Forelimb muscle (tissue), 1 donor: ENCODE measurements around the gene ERG. TPM values are rescaled to one million over a fixed set of nuclear protein-coding genes. Genes with fewer than 3 reads are reported as not detected.

Experiments used
- DNase-seq: peaks from one replicate; pipeline ENCODE4 v3.0.0-alpha.2; 2013; ENCODE audit warnings: low read depth
- polyA plus RNA-seq: library from polyadenylated mRNA; unstranded; fragments of 120-200 nt; gene quantifications from one replicate; pipeline ENCODE4 v1.2.1, GENCODE V29; 2013; ENCODE audit not compliant: insufficient read length

The ERG gene
- polyA plus RNA-seq, 1 donor = 16.4 TPM

DNA sequence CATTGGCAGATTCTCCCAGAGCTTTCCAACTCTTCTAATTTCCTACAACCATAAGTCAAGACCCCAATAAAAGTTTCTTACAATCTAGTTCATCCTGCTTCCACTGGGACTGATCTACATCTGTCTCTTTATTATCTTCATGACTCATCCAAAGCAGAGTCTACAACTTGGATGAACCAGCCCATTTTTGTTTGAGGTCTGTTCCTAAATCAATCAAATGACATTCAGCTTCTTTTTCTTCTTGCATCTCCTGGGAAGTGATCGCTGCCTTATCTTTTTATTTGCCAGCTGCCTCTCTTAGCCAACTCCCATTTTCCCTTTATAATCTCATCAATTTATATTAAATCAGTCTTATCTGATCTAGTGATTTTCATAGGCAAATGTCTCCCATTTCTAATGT lies 105.6 kb downstream of the ERG start:
- no peak for DNase-seq

DNA sequence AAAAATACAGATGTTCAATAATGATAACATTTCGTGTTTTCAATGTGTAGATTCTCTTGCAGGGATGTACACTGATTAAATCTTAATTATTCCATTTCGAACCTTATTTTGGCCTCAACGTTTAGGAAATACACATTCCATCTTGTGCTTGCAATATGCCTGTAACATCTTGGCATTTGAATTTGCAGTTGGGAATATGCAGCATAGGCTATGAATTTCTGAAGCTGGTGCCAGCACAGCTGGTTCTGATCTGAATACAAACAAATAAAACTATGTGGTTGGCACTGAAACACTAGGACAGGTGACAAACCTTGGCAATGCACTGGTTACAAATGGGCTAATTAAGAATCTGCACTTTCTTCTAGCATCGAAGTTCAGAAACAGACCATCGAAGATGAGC lies 108.4 kb downstream of the ERG start:
- DNase-seq = no peak

GRCh38 chr21:38389354-38389676 lies 109.0 kb downstream of the ERG start:
- DNase-seq = no peak

DNA sequence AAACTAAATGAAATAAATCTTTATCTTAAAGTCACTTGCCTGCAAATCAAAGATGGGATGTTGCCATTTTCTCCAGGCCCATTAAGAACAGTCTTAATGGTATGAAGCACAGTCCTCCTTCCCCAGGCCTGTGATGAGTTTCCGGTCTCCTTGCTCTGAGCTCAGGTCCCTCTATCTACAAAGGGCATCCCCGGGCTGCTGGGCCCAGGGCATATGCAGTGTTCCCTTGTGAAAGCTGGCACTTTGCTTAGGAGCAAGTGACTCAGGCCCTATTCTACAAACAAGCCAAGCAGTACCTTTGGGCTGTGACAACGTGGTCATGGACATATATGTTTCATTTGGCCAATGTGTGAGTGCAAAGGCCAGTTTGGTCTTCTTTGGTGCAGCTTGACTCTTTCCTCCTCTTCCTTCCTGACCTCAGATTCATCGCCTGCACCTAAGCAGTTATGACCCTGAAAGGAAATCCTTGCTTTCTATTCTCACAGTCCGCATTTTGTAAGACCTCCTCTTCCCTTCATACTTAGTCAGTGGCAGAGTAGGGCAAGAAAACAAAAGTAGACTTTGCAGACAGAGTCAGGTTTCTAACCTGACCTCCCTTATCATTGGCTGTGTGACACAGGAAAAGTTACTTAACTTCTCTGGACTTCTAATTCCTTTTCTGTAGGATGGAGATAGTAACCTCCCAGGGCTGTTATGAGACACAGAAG lies 109.5 kb downstream of the ERG start:
- DNase-seq = no peak

- DNase-seq = no peak
These were observed 110.1 kb downstream of the ERG start for GRCh38 chr21:38388203-38388602.

GRCh38 chr21:38386967-38387366 lies 111.3 kb downstream of the ERG start:
- DNase-seq = no peak

GRCh38 chr21:38385427-38386175 lies 112.7 kb downstream of the ERG start:
- no peak for DNase-seq

GRCh38 chr21:38384675-38385426 lies 113.4 kb downstream of the ERG start:
- no peak for DNase-seq

DNA sequence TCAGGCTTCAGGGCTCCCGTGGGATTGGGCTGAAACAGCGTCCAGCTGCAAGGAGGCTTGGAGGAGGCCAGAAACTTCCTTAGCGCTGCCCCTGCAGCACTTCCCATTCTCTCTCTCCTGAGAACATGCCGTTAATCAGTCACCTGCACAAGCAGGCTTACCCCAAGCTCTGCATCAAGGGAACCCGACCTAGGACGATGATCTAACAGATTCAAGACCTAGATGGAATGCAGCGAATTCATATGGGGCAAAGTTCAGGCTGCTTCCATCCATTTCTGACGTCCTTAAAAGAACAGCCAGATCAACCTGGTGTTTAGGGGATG lies 114.1 kb downstream of the ERG start:
- DNase-seq = no peak

GRCh38 chr21:38383411-38384237 lies 114.7 kb downstream of the ERG start:
- no peak for DNase-seq

GRCh38 chr21:38380481-38381137 lies 117.7 kb downstream of the ERG start:
- DNase-seq = peak; percentile 45

- DNase-seq = no peak
These were observed 119.1 kb downstream of the ERG start for GRCh38 chr21:38379147-38379546.

DNA sequence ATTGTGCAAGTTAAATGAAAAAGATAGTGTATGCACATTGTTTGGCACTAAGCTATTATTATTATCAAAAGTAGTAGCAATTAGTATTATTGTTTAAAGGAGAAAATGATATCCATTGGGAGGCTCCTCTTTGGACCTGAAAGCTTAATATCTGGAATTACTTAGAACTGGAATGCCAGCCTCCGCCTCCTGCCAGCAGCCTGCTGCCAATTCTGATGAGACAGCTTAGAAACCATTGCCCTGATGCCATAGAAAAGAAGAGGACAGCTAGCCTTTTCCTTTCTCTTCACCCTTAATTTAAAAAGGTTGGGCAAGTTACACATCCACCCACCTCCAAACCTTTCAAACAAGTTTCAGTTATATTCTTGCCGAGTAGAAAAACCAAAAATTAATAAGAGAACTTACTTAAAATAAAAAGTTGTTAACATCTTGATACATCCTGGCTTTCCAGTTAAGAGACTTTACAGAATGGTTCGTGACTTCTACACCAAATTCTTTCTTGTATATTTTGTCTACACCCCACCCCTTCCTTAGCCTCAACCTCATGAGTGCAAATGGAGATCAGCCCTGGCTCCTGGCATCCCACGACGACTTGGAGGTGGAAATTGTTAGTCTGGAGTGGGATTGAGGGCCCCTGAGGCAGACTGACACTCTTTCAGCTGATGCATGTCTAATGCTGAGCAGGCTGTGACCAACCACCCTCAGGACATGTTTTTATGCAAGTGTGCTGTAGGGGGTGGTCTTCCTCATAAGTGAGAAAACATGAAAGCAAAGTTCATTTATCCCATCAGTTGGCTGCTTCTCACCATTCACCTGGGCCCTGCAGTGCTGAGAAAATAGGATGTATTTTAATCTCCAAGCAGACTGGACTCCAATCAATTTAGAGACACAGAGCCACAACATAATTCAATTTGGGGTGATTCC lies 120.8 kb downstream of the ERG start:
- no peak for DNase-seq

DNA sequence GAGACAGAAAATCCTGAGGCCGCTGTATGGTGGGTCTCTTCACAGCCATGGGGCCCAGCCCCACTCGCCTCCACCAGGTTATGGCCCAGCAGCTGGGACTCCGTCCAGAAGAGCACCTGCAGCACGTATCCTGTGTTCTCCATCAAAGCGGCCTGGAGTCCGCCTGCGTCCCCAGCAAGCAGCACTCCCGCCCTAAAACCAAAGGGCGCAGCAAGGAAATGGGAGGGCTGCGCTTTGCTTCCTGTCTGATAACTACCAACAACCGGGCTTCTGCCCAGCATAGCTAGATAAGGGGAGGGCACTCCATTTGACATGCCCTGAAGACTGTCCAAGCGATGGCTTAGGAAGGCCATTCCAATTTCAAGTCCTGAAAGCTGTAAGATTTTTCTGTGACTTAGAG lies 121.6 kb downstream of the ERG start:
- no peak for DNase-seq

- no peak for DNase-seq
These were observed 122.0 kb downstream of the ERG start for GRCh38 chr21:38376235-38376634.

DNA sequence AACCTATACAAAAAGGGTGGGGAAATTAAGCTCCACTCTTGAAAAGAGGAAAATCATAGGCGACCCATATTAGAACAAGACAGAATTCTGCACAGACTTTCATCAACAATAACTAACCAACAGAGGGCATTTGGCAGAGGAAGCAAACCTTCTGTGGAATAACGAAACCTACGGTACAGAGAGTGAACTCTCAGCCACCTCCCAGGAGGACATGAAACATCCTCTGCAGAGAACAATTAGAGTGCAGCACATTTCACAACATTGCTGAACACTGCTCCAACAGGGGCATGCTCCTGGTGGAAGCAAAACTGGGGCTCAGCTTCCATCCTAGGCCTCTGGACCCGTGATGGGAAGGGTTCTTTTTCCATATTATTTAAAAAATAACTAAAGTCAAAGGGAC lies 130.6 kb downstream of the ERG start:
- DNase-seq = no peak

DNA sequence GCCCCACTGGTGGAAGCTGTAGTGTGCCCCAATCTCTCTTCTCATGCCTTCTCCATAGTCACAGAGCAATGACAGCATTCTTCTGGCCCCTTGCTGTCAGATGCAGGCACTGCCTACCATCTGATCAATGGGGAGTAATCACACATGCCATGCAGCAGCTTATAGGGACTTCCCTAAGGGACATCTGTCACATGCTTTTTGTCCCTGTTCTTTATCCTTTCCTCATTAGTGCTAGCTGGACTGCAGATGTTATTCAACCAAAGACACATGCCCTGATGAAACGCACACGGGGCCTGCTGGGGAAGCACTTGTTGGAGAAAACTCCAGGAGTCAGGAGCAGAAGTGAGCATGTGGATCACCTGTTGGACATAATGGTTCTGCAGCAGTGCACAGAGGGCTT lies 132.8 kb downstream of the ERG start:
- no peak for DNase-seq

DNA sequence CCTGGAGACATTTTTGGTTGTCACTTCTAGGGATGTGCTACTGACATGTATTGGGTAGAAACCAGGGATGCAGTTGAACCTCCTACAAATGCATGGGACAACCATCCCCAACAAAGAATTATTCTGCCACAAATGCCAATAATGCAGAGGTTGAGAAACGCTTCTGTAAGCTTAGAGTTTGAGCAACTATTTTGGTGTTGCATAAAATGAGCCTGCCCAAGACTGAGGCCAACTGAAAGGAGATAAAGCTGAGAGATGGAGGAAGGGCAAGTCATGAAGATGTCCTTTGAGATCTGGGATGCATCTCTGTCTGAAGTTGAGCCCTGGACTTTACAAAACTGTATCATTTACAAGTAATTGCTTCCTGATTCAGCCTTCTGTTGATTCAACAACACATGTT lies 134.6 kb downstream of the ERG start:
- no peak for DNase-seq

DNA sequence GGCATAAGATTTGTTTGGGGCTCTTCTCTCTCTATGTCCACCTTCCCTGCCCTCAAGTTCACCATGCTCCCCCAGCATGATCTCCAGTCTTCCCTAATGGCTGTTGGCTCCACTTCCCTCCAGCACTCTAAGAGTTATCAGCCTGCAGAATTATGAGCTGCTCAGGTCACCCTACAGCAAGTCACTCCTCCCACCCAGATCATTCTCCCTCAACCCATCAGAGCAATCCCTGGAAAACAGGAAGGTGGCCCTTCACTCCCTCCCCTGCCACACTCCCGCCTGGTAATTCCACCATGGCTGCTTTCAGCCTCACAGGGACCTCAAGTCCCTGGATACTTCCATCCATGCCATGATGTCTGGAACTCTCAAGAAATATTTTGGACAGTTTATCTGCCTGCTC lies 137.0 kb downstream of the ERG start:
- no peak for DNase-seq

DNA sequence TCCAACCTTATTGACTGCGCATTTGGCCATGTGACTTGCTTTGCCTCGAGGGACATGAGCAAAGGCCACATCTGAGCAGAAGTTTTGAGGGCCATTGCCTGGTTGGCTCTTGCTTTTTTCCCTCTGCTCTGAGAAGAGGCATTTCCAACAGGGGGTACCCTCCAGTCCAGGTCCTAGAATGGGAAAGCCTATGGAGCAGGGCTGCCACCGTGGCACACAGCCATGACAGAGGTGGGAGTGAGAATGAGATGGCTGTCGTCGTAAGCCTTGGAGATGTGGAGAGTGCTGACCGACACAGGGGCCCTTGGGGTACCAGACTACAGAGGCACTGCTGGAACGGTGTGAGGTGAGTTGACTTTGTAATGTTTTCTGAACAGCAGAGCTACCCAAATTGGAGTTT lies 138.4 kb downstream of the ERG start:
- DNase-seq = no peak

DNA sequence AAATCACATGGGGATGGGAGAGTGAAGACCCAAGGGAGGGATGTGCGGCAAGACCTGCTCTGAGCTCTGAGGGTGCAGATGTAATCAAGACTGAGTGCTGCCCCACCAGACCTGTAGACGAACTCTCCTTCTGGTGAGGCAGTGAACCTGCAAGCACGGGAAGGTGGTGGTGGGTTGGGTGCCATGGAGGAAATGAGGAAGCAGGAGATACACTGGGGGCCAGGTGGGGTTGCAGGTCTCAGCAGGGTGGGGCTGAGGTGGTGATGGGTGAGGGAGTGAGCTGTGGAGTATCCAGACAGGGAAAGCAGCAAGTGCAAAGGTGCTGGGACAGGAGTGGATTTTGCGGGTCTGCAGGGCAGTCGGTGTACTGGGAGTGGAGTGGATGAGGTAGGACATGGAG lies 139.2 kb downstream of the ERG start:
- DNase-seq = no peak
